Neural progenitor cell (in vitro differentiated cells): ENCODE results near the gene MACROD1.

Experiments used
- CTCF ChIP-seq: fragments of 200-600 bp; sonication (generic); IDR thresholded peaks from 2 replicates; pipeline ENCODE4 v1.5.1; 2017; ENCODE audit warnings: antibody characterized with exemption, mild to moderate bottlenecking
- EZH2 ChIP-seq: fragments of 200-600 bp; sonication (generic); IDR thresholded peaks from 2 replicates; pipeline ENCODE4 v1.6.1; 2017; ENCODE audit warnings: antibody characterized with exemption, mild to moderate bottlenecking, moderate library complexity
- EZH2phosphoT487 ChIP-seq: fragments of 200-600 bp; sonication (generic); IDR thresholded peaks from 2 replicates; pipeline ENCODE4 v1.6.1; 2017; ENCODE audit warnings: antibody characterized with exemption

DNA sequence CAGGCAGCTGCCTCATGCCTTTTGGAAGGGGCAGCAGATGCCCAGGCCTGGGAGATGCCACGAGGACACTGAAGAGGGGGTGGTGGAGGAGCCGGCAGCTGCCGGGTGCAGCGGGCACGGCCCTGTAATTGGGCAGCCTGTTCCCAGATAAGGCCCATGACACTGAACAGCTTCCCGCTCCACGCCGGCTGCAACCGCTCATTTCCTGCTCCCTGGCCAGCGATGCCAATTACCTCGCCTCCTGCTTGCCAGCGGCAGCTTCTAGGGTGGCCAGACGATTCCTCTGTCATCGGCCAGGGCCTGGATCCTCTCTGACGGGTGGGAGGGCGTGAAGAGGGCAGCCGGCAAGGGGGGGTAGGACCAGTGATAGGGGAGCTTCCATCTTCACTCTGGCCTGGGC lies 107.4 kb downstream of the MACROD1 start:
- TF ChIP-seq CTCF: no peak
- no peak for TF ChIP-seq EZH2phosphoT487
- no peak for TF ChIP-seq EZH2
